C4-2B (cell line): ENCODE measurements around the gene SYS1.
A peak's percentile ranks its signal among the peaks of the same experiment; 100 is the strongest.

Experiments
- H3K27ac ChIP-seq: fragments of 450-650 bp; 2 replicates; pipeline ENCODE4 v1.5.1; 2017
- ZFX ChIP-seq: fragments of 450-650 bp; IDR thresholded peaks from 2 replicates; pipeline ENCODE4 v1.6.1; 2017
- TF ChIP-seq, protein P1 (sequence below): fragments of 450-650 bp; conservative IDR thresholded peaks from 2 replicates; pipeline ENCODE4 v1.5.1; 2017; ENCODE audit warnings: mild to moderate bottlenecking

The SYS1 gene

DNA sequence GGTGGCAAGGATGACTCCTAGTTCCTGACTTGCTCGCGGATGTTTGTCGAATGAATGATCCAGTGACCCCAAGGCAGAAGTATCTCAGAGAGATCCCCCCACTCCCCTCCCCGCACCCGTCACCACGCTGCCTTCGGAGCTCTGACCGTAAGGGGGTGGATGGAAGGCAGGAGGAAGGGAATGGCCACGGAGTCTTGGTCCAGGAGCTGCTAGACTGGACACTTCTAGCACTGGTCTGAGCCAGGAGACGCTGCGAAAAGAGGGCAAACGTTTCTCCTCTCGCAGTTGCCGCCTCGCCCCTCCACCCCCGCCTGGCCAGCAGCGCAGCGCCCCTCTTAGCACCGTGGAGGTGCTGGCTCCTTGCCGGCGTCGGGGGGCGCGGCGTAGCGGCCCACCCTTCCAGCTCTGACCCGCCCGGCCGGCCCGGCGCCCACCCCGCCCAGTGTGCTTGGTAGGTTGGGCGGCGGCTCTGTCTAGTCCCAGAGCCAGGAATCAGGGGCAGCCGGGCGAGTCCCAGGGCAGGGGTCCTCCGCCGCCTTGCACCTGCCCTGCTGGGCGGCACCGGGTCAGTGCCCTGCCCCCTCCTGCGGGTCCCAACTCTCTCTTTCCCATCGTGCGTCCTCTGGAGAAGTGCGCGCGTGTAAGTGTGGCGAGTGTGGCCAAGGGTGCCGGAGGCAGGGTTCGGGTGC lies 42.8 kb downstream of the SYS1 start:
- TF ChIP-seq ZFX = no peak
- TF ChIP-seq, protein P1, sequence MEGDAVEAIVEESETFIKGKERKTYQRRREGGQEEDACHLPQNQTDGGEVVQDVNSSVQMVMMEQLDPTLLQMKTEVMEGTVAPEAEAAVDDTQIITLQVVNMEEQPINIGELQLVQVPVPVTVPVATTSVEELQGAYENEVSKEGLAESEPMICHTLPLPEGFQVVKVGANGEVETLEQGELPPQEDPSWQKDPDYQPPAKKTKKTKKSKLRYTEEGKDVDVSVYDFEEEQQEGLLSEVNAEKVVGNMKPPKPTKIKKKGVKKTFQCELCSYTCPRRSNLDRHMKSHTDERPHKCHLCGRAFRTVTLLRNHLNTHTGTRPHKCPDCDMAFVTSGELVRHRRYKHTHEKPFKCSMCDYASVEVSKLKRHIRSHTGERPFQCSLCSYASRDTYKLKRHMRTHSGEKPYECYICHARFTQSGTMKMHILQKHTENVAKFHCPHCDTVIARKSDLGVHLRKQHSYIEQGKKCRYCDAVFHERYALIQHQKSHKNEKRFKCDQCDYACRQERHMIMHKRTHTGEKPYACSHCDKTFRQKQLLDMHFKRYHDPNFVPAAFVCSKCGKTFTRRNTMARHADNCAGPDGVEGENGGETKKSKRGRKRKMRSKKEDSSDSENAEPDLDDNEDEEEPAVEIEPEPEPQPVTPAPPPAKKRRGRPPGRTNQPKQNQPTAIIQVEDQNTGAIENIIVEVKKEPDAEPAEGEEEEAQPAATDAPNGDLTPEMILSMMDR = no peak
- no peak overlapping the region for H3K27ac ChIP-seq

DNA sequence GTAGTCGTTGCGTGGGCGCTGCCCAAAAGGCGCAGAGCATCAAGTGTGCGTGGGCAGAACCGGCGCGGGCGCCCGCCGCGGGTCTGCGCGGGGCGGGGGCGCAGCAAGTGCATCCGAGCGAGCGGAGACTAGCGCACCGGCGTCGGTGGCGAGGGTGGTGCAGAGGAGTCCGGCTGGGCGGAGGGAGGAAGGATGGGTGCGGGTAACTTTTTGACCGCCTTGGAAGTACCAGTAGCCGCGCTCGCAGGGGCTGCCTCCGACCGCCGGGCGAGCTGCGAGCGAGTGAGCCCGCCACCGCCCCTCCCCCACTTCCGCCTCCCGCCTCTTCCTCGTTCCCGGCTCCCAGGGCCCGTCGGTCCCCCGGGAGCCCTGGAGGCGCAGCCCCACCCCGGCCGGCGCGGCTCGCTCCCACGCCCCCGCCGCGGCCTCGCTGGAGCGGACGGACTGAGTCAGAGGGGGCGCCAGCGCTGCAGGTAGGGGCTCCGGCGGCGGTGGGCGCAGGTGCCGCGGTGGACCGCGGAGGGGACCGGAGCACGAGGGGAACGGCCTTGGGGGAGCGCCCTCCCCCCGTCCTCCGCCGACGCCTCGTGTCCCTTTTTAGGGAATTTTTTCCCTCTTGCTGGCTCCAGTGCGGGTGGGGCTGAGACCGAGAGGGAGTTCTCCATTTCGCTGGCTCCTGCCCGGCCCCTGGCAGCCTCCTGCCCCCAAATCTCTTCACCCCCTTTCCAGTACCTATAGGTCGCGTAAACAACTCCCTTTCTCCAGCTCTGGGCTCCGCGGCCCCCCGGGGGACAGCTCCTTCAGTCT lies 43.5 kb downstream of the SYS1 start:
- H3K27ac ChIP-seq = no peak overlapping the region
- TF ChIP-seq ZFX = no peak
- TF ChIP-seq, protein P1 = no peak

DNA sequence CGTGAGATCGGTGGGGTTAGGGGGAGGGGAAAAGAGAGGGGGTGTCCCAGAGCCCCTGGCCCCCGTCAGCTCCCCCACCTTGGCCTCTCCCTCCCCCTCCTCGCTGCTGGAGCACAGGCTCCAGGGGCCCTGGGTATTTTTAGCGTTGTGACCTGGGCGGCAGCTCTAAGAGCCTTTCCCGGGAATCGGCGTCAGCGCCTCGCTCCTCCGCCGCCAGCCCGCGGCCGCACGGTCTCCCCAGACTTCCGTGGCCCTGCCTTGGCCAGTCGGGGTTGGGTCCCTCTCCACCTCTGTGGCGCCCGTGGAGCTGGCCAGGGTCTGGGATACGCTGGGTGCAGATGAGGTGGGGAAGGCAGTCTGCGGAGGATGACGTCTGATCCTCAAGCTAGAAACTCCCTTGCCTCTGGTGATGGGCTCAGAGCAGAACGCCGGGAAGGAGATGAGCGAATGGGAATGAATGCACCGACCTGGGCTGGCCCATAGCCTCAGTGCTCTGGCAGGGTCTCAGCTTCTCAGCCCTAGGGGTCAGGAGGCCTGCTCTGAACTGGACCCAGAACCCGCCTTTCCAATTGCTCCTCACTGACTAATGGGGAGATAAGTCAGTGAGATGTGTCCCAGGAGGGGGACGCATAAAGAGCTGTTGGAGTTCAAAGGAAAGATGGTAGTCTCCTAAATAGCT lies 44.2 kb downstream of the SYS1 start:
- TF ChIP-seq, protein P1 = no peak
- no peak for TF ChIP-seq ZFX
- H3K27ac ChIP-seq = no peak overlapping the region

DNA sequence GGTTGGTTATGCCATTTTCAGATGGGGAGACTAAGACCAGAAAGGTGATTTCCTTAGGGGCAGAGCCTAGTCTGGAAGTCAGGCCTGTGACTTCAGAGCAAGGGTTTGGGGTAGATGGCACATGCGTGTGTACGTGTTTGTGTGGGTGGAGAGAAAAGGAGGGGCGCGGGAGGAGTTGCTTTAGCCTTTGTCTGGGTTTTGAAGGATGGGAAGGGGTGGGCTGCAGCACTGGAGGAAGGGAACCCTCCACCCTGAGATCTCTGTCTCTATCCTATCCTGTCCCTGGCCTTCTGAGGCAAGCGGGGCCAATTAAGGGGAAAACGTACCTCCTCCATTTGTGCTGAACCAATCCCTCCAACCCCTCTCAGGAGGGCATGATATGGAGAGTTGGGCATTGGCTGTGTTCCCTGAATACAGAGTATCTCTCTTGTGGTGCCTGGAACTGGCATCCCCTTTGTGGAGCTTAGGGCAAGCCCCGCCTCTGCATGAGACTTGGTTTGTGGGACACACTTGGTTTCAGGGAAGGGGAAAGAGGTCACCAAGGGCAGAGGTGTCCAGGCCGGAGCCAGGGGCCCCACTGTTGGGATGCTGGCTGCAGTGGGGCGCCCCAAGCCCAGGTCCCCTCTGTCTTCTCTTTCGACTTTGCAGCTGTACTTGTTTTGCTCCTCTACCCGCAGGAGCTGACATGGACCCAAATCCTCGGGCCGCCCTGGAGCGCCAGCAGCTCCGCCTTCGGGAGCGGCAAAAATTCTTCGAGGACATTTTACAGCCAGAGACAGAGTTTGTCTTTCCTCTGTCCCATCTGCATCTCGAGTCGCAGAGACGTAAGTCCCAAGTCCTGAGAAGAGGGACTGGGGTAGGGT lies 45.1 kb downstream of the SYS1 start, which contains the start of gene DBNDD2:
DBNDD2 (plus strand) TSS at position 507 of the 863 bp plus-strand sequence; CDS start at position 686, 179 bp downstream.
- H3K27ac ChIP-seq = no peak within 1 kb of the TSS
- TF ChIP-seq ZFX = no peak
- TF ChIP-seq, protein P1 = no peak

DNA sequence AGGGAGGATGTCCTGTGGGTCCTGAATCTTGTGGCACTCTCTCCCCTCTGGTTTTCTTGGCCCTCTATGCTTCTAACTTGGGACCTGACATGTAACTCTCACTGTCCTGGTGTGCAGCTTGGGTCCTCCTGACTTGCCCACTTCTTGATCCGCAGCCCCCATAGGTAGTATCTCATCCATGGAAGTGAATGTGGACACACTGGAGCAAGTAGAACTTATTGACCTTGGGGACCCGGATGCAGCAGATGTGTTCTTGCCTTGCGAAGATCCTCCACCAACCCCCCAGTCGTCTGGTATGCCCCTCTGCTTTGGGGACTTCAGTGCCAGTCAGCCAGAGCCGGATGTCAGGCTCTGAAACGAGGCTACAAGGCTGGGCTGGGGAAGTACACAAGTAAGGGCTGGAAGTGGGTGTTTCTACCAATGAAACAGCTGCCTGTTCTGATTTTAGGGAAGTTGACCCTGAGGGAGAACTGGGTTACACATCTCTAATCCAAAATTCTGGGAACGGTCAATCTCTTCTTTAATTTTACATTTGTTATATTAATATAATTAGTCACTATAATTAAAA lies 45.8 kb downstream of the SYS1 start:
- TF ChIP-seq, protein P1 = no peak
- TF ChIP-seq ZFX = no peak
- H3K27ac ChIP-seq = no peak overlapping the region

DNA sequence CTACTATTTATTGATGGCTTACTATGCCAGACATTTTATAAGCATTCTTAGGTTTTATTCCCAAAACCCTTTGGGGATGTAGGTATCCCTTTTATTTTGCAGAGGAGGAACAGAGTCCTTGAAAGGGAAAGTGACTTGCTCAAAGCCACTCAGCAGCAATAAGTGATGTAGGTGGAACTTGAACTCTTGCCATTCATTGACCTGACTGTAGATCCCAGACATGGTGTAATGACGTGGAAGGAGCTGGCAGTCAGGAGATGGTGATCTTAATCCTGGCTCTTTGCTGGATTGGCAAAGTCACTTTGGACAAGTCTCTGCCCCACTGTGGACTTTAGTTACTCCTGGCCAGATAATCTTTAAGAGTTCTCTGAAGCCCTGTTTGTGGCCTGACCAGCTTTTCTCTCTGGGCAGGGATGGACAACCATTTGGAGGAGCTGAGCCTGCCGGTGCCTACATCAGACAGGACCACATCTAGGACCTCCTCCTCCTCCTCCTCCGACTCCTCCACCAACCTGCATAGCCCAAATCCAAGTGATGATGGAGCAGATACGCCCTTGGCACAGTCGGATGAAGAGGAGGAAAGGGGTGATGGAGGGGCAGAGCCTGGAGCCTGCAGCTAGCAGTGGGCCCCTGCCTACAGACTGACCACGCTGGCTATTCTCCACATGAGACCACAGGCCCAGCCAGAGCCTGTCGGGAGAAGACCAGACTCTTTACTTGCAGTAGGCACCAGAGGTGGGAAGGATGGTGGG lies 46.7 kb downstream of the SYS1 start:
- peak overlapping the region; percentile 17; the same call in 1 of the 2 replicates for H3K27ac ChIP-seq
- TF ChIP-seq ZFX = no peak
- TF ChIP-seq, protein P1 = no peak
